HEK293 (cell line): Measurements from ENCODE around the gene CCDC183.
A peak's percentile ranks its signal among the peaks of the same experiment; 100 is the strongest.

ENCODE experiments used
- BCL6B ChIP-seq: fragments of 450-650 bp; formaldehyde crosslinking; IDR thresholded peaks from 2 replicates; pipeline ENCODE4 v1.5.1; 2017; ENCODE audit warnings: missing biosample characterization, missing genetic modification characterization
- CTCF ChIP-seq: fragments of 450-650 bp; formaldehyde crosslinking; IDR thresholded peaks from 2 replicates; pipeline ENCODE4 v1.5.1; 2016; ENCODE audit warnings: missing biosample characterization, missing genetic modification characterization
- HOXD13 ChIP-seq: sonication (generic); formaldehyde crosslinking; IDR thresholded peaks from 2 replicates; pipeline ENCODE4 v1.8.0; 2022; ENCODE audit warnings: missing genetic modification reagents, borderline replicate concordance
- SCRT2 ChIP-seq: fragments of 450-650 bp; formaldehyde crosslinking; IDR thresholded peaks from 2 replicates; pipeline ENCODE4 v1.5.1; 2016; ENCODE audit warnings: missing biosample characterization, missing genetic modification characterization
- SP3 ChIP-seq: fragments of 450-650 bp; formaldehyde crosslinking; IDR thresholded peaks from 2 replicates; pipeline ENCODE4 v1.5.1; 2016; ENCODE audit warnings: missing biosample characterization, missing genetic modification characterization
- SP7 ChIP-seq: fragments of 450-650 bp; formaldehyde crosslinking; IDR thresholded peaks from 2 replicates; pipeline ENCODE4 v1.5.1; 2016; ENCODE audit warnings: missing biosample characterization, missing genetic modification characterization
- ZBTB1 ChIP-seq: fragments of 450-650 bp; formaldehyde crosslinking; IDR thresholded peaks from 2 replicates; pipeline ENCODE4 v1.5.1; 2016; ENCODE audit warnings: missing biosample characterization, missing genetic modification characterization
- ZBTB11 ChIP-seq: fragments of 450-650 bp; formaldehyde crosslinking; conservative IDR thresholded peaks from 2 replicates; pipeline ENCODE4 v1.5.1; 2016; ENCODE audit warnings: low read depth, missing biosample characterization, missing genetic modification characterization
- ZBTB17 ChIP-seq: fragments of 450-650 bp; formaldehyde crosslinking; IDR thresholded peaks from 2 replicates; pipeline ENCODE4 v1.5.1; 2016; ENCODE audit warnings: missing biosample characterization, missing genetic modification characterization
- ZBTB20 ChIP-seq: fragments of 450-650 bp; formaldehyde crosslinking; IDR thresholded peaks from 2 replicates; pipeline ENCODE4 v1.5.1; 2016; ENCODE audit warnings: missing biosample characterization, missing genetic modification characterization
- ZBTB49 ChIP-seq: fragments of 450-650 bp; formaldehyde crosslinking; IDR thresholded peaks from 2 replicates; pipeline ENCODE4 v1.5.1; 2016; ENCODE audit warnings: missing biosample characterization, missing genetic modification characterization, low read depth
- ZBTB8A ChIP-seq: fragments of 450-650 bp; formaldehyde crosslinking; IDR thresholded peaks from 2 replicates; pipeline ENCODE4 v1.5.1; 2016; ENCODE audit warnings: missing biosample characterization, missing genetic modification characterization
- ZEB2 ChIP-seq: fragments of 450-650 bp; formaldehyde crosslinking; IDR thresholded peaks from 2 replicates; pipeline ENCODE4 v1.5.1; 2016; ENCODE audit warnings: missing biosample characterization, missing genetic modification characterization
- ZFHX2 ChIP-seq: fragments of 450-650 bp; formaldehyde crosslinking; conservative IDR thresholded peaks from 2 replicates; pipeline ENCODE4 v1.5.1; 2016; ENCODE audit warnings: missing biosample characterization, missing genetic modification characterization
- ZNF114 ChIP-seq: fragments of 450-650 bp; formaldehyde crosslinking; IDR thresholded peaks from 2 replicates; pipeline ENCODE4 v1.5.0; 2017; ENCODE audit warnings: missing biosample characterization, missing genetic modification characterization
- ZNF239 ChIP-seq: fragments of 450-650 bp; formaldehyde crosslinking; IDR thresholded peaks from 2 replicates; pipeline ENCODE4 v1.5.1; 2016; ENCODE audit warnings: missing biosample characterization, missing genetic modification characterization
- ZNF324 ChIP-seq: fragments of 450-650 bp; formaldehyde crosslinking; IDR thresholded peaks from 2 replicates; pipeline ENCODE4 v1.5.1; 2016; ENCODE audit warnings: missing biosample characterization, missing genetic modification characterization
- ZNF394 ChIP-seq: fragments of 450-650 bp; formaldehyde crosslinking; IDR thresholded peaks from 2 replicates; pipeline ENCODE4 v1.5.1; 2016; ENCODE audit warnings: missing biosample characterization, missing genetic modification characterization, mild to moderate bottlenecking, moderate library complexity, borderline replicate concordance
- ZNF404 ChIP-seq: fragments of 450-650 bp; formaldehyde crosslinking; IDR thresholded peaks from 2 replicates; pipeline ENCODE4 v1.5.1; 2017; ENCODE audit warnings: missing biosample characterization, missing genetic modification characterization
- ZNF426 ChIP-seq: fragments of 450-650 bp; formaldehyde crosslinking; IDR thresholded peaks from 2 replicates; pipeline ENCODE4 v1.5.1; 2017; ENCODE audit warnings: missing biosample characterization, missing genetic modification characterization, mild to moderate bottlenecking, inconsistent platforms, moderate library complexity
- ZNF473 ChIP-seq: fragments of 450-650 bp; formaldehyde crosslinking; IDR thresholded peaks from 2 replicates; pipeline ENCODE4 v1.5.1; 2017; ENCODE audit warnings: missing biosample characterization, missing genetic modification characterization
- ZNF501 ChIP-seq: fragments of 450-650 bp; formaldehyde crosslinking; IDR thresholded peaks from 2 replicates; pipeline ENCODE4 v1.5.1; 2016; ENCODE audit warnings: missing biosample characterization, missing genetic modification characterization
- ZNF571 ChIP-seq: fragments of 450-650 bp; formaldehyde crosslinking; IDR thresholded peaks from 2 replicates; pipeline ENCODE4 v1.5.0; 2017; ENCODE audit warnings: missing biosample characterization, missing genetic modification characterization
- ZNF600 ChIP-seq: fragments of 450-650 bp; formaldehyde crosslinking; IDR thresholded peaks from 2 replicates; pipeline ENCODE4 v1.5.1; 2016; ENCODE audit warnings: missing biosample characterization, missing genetic modification characterization
- ZNF629 ChIP-seq: fragments of 450-650 bp; formaldehyde crosslinking; IDR thresholded peaks from 2 replicates; pipeline ENCODE4 v1.5.1; 2017; ENCODE audit warnings: missing biosample characterization, missing genetic modification characterization
- ZNF660 ChIP-seq: fragments of 450-650 bp; IDR thresholded peaks from 2 replicates; pipeline ENCODE4 v1.5.1; 2018; ENCODE audit warnings: missing biosample characterization, mild to moderate bottlenecking, missing genetic modification characterization
- ZNF747 ChIP-seq: fragments of 450-650 bp; formaldehyde crosslinking; IDR thresholded peaks from 2 replicates; pipeline ENCODE4 v1.5.1; 2016; ENCODE audit warnings: missing biosample characterization, missing genetic modification characterization
- ZSCAN4 ChIP-seq: fragments of 450-650 bp; formaldehyde crosslinking; IDR thresholded peaks from 2 replicates; pipeline ENCODE4 v1.5.1; 2017; ENCODE audit warnings: missing biosample characterization, missing genetic modification characterization

Gene CCDC183

GRCh38 chr9:136787690-136788400 lies 8.3 kb upstream of the CCDC183 start (continued):
- TF ChIP-seq SP7 (tag by site-specific recombination) (peak; percentile 58), SP3 (tag by site-specific recombination) (0 out of 2 replicates have a peak, but pooled peaks have one; percentile 24), ZNF114 (tag by site-specific recombination) (no peak), HOXD13 (CRISPR knock-in tag) (no peak), ZEB2 (tag by site-specific recombination) (peak; percentile 63; the same call in 1 of the 2 replicates), BCL6B (tag by site-specific recombination) (no peak), ZNF501 (tag by site-specific recombination) (no peak; the same call in 1 of the 2 replicates), ZNF394 (no peak; the same call in none of the 2 replicates), ZBTB8A (tag by site-specific recombination) (0 out of 2 replicates have a peak, but pooled peaks have one; percentile 18), ZNF473 (no peak), ZNF600 (tag by site-specific recombination) (peak; percentile 92), ZNF747 (tag by site-specific recombination) (no peak), ZBTB49 (tag by site-specific recombination) (no peak), ZNF324 (peak; percentile 60), ZFHX2 (peak; percentile 44; the same call in 1 of the 2 replicates), ZSCAN4 (tag by site-specific recombination) (no peak), ZBTB11 (tag by site-specific recombination) (no peak), ZNF426 (no peak), ZNF660 (tag by site-specific recombination) (peak; percentile 29; the same call in 1 of the 2 replicates), CTCF (tag by site-specific recombination) (peak; percentile 91), ZBTB1 (no peak), ZNF404 (tag by site-specific recombination) (no peak), ZNF571 (tag by site-specific recombination) (no peak), ZBTB20 (tag by site-specific recombination) (0 out of 2 replicates have a peak, but pooled peaks have one; percentile 36), ZBTB17 (peak; percentile 82), ZNF629 (tag by site-specific recombination) (0 out of 2 replicates have a peak, but pooled peaks have one; percentile 43), SCRT2 (tag by site-specific recombination) (no peak; the same call in 1 of the 2 replicates), ZNF239 (tag by site-specific recombination) (no peak)
